ENCODE data around the gene RAB40C.

RAB40C gene

DNA sequence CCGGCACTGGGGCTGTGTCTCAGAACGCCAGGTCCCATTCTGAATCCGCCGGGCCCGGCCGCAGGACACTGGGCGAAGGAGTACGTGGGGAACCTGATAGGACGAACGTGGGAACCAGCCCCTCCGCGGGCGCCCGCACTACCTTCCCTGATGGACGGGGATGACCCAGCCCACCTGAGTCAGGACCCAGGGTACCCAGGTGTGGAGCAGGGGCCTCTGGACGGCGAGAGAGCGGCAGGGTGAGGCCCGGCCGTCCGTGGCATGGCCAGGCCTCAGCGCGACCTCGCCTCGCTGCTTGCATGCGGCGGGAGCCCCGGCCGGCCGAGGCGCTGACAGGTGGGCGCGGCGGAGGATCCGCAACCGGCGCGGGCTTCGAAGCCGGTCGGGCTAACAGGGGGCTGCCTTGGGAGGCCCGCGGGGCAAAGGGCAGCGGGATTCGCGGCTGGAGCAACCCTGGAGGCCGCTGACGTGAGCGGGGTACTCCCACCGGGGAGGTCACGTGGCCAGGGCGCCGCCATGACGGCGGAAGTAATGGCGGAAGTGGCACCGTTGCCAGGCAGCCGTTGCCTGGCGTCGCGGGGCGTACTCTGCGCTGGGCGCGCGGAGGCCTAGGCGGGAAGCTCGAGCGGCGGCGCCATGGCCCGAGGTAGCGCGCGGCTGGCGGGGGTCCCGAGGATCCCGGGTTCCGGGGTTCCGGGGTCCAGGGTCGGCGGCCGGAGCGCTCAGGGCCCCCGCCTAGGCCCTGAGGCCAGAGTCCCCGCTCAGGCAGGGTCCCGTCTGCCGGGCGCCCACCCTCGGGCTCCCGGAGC lies 59.1 kb downstream of the RAB40C start, which contains the start of gene WDR90:
TSS of gene WDR90 (plus strand) at position 585 of the 809 bp plus-strand sequence. CDS start at position 637, 52 bp downstream.
- peak; percentile 88 for ATAC-seq
- TF ChIP-seq CSDC2 (CRISPR knock-in tag; IDR thresholded peaks at IDR 0.05) (peak; percentile 74; the same call in 1 of the 2 replicates), SNAI2 (CRISPR knock-in tag; IDR thresholded peaks at IDR 0.05) (0 out of 2 replicates have a peak, but pooled peaks have one; percentile 43), BACH2 (CRISPR knock-in tag; IDR thresholded peaks at IDR 0.05; ENCODE audit: borderline replicate concordance) (no peak), ZFP3 (CRISPR knock-in tag; IDR thresholded peaks at IDR 0.05) (0 out of 2 replicates have a peak, but pooled peaks have one; percentile 61), GLIS3 (CRISPR knock-in tag; IDR thresholded peaks at IDR 0.05) (peak; percentile 6; the same call in 1 of the 2 replicates), ESRRG (CRISPR knock-in tag; IDR thresholded peaks at IDR 0.05) (no peak), ISL1 (CRISPR knock-in tag; IDR thresholded peaks at IDR 0.05) (no peak), PPARA (CRISPR knock-in tag; IDR thresholded peaks at IDR 0.05; ENCODE audit: borderline replicate concordance) (no peak), ZNF565 (CRISPR knock-in tag; conservative IDR thresholded peaks at IDR 0.05; ENCODE audit: low read depth) (no peak; the same call in 1 of the 2 replicates), ZNF70 (CRISPR knock-in tag; IDR thresholded peaks at IDR 0.05) (no peak), OSR1 (CRISPR knock-in tag; IDR thresholded peaks at IDR 0.05) (no peak)
- TF ChIP-seq, protein P1, sequence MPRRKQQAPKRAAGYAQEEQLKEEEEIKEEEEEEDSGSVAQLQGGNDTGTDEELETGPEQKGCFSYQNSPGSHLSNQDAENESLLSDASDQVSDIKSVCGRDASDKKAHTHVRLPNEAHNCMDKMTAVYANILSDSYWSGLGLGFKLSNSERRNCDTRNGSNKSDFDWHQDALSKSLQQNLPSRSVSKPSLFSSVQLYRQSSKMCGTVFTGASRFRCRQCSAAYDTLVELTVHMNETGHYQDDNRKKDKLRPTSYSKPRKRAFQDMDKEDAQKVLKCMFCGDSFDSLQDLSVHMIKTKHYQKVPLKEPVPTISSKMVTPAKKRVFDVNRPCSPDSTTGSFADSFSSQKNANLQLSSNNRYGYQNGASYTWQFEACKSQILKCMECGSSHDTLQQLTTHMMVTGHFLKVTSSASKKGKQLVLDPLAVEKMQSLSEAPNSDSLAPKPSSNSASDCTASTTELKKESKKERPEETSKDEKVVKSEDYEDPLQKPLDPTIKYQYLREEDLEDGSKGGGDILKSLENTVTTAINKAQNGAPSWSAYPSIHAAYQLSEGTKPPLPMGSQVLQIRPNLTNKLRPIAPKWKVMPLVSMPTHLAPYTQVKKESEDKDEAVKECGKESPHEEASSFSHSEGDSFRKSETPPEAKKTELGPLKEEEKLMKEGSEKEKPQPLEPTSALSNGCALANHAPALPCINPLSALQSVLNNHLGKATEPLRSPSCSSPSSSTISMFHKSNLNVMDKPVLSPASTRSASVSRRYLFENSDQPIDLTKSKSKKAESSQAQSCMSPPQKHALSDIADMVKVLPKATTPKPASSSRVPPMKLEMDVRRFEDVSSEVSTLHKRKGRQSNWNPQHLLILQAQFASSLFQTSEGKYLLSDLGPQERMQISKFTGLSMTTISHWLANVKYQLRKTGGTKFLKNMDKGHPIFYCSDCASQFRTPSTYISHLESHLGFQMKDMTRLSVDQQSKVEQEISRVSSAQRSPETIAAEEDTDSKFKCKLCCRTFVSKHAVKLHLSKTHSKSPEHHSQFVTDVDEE (CRISPR knock-in tag; IDR thresholded peaks at IDR 0.05) = no peak

DNA sequence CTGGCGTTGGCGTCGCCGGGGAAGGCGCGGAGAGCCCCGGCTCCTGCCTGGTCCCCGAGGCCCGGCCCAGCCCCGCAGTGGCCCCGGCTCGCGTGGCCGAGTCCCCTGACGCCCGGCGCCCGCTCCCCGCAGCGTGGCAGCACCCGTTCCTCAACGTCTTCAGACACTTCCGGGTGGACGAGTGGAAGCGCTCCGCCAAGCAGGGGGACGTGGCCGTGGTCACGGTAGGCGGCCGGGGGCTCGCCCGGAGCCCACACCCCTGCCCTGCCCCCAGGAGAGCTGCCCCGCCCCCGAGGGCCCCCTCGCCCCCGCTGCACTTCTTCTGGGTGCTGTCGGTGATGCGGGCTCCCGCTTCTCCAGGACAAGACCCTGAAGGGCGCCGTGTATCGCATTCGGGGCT lies 59.8 kb downstream of the RAB40C start:
- ATAC-seq = peak; percentile 6; the same call in 2 of the 3 replicates
- no peak for TF ChIP-seq RARB (CRISPR knock-in tag; IDR thresholded peaks at IDR 0.05)
- TF ChIP-seq ARNTL (CRISPR knock-in tag; IDR thresholded peaks at IDR 0.05; ENCODE audit: borderline replicate concordance, low read depth) = no peak
- TF ChIP-seq GLIS3 (CRISPR knock-in tag; IDR thresholded peaks at IDR 0.05) = no peak
- no peak for TF ChIP-seq PPARA (CRISPR knock-in tag; IDR thresholded peaks at IDR 0.05; ENCODE audit: borderline replicate concordance)
- TF ChIP-seq, protein P2, sequence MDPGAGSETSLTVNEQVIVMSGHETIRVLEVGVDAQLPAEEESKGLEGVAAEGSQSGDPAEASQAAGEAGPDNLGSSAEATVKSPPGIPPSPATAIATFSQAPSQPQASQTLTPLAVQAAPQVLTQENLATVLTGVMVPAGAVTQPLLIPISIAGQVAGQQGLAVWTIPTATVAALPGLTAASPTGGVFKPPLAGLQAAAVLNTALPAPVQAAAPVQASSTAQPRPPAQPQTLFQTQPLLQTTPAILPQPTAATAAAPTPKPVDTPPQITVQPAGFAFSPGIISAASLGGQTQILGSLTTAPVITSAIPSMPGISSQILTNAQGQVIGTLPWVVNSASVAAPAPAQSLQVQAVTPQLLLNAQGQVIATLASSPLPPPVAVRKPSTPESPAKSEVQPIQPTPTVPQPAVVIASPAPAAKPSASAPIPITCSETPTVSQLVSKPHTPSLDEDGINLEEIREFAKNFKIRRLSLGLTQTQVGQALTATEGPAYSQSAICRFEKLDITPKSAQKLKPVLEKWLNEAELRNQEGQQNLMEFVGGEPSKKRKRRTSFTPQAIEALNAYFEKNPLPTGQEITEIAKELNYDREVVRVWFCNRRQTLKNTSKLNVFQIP (CRISPR knock-in tag; IDR thresholded peaks at IDR 0.05; ENCODE audit: borderline replicate concordance, low read depth) = no peak
- no peak for TF ChIP-seq ZC3H10 (CRISPR knock-in tag; IDR thresholded peaks at IDR 0.05)
- no peak for TF ChIP-seq ZNF8 (CRISPR knock-in tag; IDR thresholded peaks at IDR 0.05)
- no peak for TF ChIP-seq ISL1 (CRISPR knock-in tag; IDR thresholded peaks at IDR 0.05)
- TF ChIP-seq CSDC2 (CRISPR knock-in tag; IDR thresholded peaks at IDR 0.05) = no peak
- TF ChIP-seq SNAI2 (CRISPR knock-in tag; IDR thresholded peaks at IDR 0.05) = no peak
- TF ChIP-seq ZFP30 (CRISPR knock-in tag; IDR thresholded peaks at IDR 0.05) = no peak
- no peak for TF ChIP-seq TOX (CRISPR knock-in tag; IDR thresholded peaks at IDR 0.05; ENCODE audit: borderline replicate concordance)
- TF ChIP-seq ZNF70 (CRISPR knock-in tag; IDR thresholded peaks at IDR 0.05) = no peak
- TF ChIP-seq OSR1 (CRISPR knock-in tag; IDR thresholded peaks at IDR 0.05) = no peak
- no peak for TF ChIP-seq ZNF565 (CRISPR knock-in tag; conservative IDR thresholded peaks at IDR 0.05; ENCODE audit: low read depth)
- TF ChIP-seq, protein P3, sequence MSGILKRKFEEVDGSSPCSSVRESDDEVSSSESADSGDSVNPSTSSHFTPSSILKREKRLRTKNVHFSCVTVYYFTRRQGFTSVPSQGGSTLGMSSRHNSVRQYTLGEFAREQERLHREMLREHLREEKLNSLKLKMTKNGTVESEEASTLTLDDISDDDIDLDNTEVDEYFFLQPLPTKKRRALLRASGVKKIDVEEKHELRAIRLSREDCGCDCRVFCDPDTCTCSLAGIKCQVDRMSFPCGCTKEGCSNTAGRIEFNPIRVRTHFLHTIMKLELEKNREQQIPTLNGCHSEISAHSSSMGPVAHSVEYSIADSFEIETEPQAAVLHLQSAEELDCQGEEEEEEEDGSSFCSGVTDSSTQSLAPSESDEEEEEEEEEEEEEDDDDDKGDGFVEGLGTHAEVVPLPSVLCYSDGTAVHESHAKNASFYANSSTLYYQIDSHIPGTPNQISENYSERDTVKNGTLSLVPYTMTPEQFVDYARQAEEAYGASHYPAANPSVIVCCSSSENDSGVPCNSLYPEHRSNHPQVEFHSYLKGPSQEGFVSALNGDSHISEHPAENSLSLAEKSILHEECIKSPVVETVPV (CRISPR knock-in tag; IDR thresholded peaks at IDR 0.05) = no peak
- TF ChIP-seq, protein P4, sequence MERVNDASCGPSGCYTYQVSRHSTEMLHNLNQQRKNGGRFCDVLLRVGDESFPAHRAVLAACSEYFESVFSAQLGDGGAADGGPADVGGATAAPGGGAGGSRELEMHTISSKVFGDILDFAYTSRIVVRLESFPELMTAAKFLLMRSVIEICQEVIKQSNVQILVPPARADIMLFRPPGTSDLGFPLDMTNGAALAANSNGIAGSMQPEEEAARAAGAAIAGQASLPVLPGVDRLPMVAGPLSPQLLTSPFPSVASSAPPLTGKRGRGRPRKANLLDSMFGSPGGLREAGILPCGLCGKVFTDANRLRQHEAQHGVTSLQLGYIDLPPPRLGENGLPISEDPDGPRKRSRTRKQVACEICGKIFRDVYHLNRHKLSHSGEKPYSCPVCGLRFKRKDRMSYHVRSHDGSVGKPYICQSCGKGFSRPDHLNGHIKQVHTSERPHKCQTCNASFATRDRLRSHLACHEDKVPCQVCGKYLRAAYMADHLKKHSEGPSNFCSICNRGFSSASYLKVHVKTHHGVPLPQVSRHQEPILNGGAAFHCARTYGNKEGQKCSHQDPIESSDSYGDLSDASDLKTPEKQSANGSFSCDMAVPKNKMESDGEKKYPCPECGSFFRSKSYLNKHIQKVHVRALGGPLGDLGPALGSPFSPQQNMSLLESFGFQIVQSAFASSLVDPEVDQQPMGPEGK (CRISPR knock-in tag; IDR thresholded peaks at IDR 0.05; ENCODE audit: borderline replicate concordance) = no peak
- TF ChIP-seq ESRRG (CRISPR knock-in tag; IDR thresholded peaks at IDR 0.05) = no peak

DNA sequence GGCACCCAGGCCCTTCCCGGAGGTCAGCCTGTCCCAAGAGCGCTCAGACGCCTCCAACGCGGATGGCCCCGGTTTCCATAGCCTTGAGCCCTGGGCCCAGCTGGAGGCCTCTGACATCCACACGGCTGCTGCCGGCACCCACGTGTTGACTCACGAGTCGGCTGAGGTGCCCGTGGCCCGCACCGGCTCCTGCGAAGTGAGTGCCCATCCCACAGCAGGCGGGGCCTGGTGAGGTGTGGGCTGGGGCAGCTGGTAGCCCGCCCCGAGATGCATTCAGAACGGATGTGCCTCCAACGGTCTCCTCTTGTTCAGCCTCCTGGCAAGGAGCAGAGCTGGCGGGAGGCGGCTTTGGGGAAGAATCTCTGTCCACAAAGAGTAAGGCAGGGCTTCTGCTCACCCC lies 62.0 kb downstream of the RAB40C start:
- ATAC-seq = no peak
- TF ChIP-seq ESRRG (CRISPR knock-in tag; IDR thresholded peaks at IDR 0.05) (no peak), GLIS3 (CRISPR knock-in tag; IDR thresholded peaks at IDR 0.05) (no peak), ZC3H10 (CRISPR knock-in tag; IDR thresholded peaks at IDR 0.05) (no peak), PPARA (CRISPR knock-in tag; IDR thresholded peaks at IDR 0.05; ENCODE audit: borderline replicate concordance) (no peak), OSR1 (CRISPR knock-in tag; IDR thresholded peaks at IDR 0.05) (no peak), RARB (CRISPR knock-in tag; IDR thresholded peaks at IDR 0.05) (no peak), ISL1 (CRISPR knock-in tag; IDR thresholded peaks at IDR 0.05) (no peak), ZNF8 (CRISPR knock-in tag; IDR thresholded peaks at IDR 0.05) (no peak), BACH2 (CRISPR knock-in tag; IDR thresholded peaks at IDR 0.05; ENCODE audit: borderline replicate concordance) (no peak), TOX (CRISPR knock-in tag; IDR thresholded peaks at IDR 0.05; ENCODE audit: borderline replicate concordance) (no peak), TCF4 (CRISPR knock-in tag; IDR thresholded peaks at IDR 0.05; ENCODE audit: borderline replicate concordance) (no peak), ZFP30 (CRISPR knock-in tag; IDR thresholded peaks at IDR 0.05) (no peak)
- TF ChIP-seq, protein P1 (CRISPR knock-in tag; IDR thresholded peaks at IDR 0.05) = no peak
- TF ChIP-seq, protein P5, sequence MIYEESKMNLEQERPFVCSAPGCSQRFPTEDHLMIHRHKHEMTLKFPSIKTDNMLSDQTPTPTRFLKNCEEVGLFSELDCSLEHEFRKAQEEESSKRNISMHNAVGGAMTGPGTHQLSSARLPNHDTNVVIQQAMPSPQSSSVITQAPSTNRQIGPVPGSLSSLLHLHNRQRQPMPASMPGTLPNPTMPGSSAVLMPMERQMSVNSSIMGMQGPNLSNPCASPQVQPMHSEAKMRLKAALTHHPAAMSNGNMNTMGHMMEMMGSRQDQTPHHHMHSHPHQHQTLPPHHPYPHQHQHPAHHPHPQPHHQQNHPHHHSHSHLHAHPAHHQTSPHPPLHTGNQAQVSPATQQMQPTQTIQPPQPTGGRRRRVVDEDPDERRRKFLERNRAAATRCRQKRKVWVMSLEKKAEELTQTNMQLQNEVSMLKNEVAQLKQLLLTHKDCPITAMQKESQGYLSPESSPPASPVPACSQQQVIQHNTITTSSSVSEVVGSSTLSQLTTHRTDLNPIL (CRISPR knock-in tag; IDR thresholded peaks at IDR 0.05; ENCODE audit: low read depth) = no peak
